H1 (cell line): ENCODE data around the gene CCNB1. TPM values are rescaled to one million over a fixed set of nuclear protein-coding genes. Genes with fewer than 3 reads are reported as not detected.
A peak's percentile ranks its signal among the peaks of the same experiment; 100 is the strongest.

Experiments used
- CHD7 ChIP-seq: fragments of 300-600 bp; sonication (generic); IDR thresholded peaks from 2 replicates; pipeline ENCODE4 v1.7.1; 2012; ENCODE audit warnings: low read length, moderate library complexity, mild to moderate bottlenecking, inconsistent platforms; ENCODE audit not compliant: insufficient replicate concordance
- CREB1 ChIP-seq: IDR thresholded peaks from 2 replicates; pipeline ENCODE4 v1.6.1; 2012; ENCODE audit warnings: inconsistent platforms
- FOSL1 ChIP-seq: IDR thresholded peaks from 2 replicates; pipeline ENCODE4 v1.6.1; 2011; ENCODE audit warnings: mild to moderate bottlenecking, low read depth, low read length, moderate library complexity; ENCODE audit not compliant: insufficient read depth
- GABPA ChIP-seq: IDR thresholded peaks from 2 replicates; pipeline ENCODE4 v1.6.1; 2011; ENCODE audit warnings: mild to moderate bottlenecking, low read length, moderate library complexity, borderline replicate concordance; ENCODE audit not compliant: insufficient read depth
- POLR2A ChIP-seq, 2 experiments: IDR thresholded peaks; 1 replicate in 1 of 2; 2 replicates in 1 of 2; pipeline ENCODE4 v1.6.1; 2011; ENCODE audit warnings: low read depth in 2 of 2, low read length in 2 of 2, mild to moderate bottlenecking in 2 of 2; ENCODE audit errors: control extremely low read depth in 1 of 2
- RFX5 ChIP-seq: IDR thresholded peaks from 2 replicates; pipeline ENCODE4 v1.6.1; 2011; ENCODE audit warnings: low read depth, low read length, improper control_type of control experiment, borderline replicate concordance
- SAP30 ChIP-seq: fragments of 300-600 bp; sonication (generic); IDR thresholded peaks from 2 replicates; pipeline ENCODE4 v1.7.1; 2012; ENCODE audit warnings: low read length, moderate library complexity, mild to moderate bottlenecking, inconsistent platforms; ENCODE audit not compliant: insufficient read depth, insufficient replicate concordance
- SIN3A ChIP-seq, 2 experiments: IDR thresholded peaks in 1 of 2; conservative IDR thresholded peaks in 1 of 2; 2 replicates each; pipeline ENCODE4 v1.6.1; 2011 to 2012; ENCODE audit warnings: low read length in 2 of 2, improper control_type of control experiment in 1 of 2, low read depth in 1 of 2, mild to moderate bottlenecking in 1 of 2
- polyA plus RNA-seq, 7 experiments: library from polyadenylated mRNA; depleted of rRNA in 3 of 7; stranded (reverse) in 5 of 7; unstranded in 2 of 7; fragments of >200 nt in 5 of 7; fragments of 200-250 nt in 2 of 7; gene quantifications; 1 replicate in 5 of 7; 2 replicates in 1 of 7; 4 replicates in 1 of 7; pipeline versions ENCODE4 v1.2.1 to v1.2.3, GENCODE V29; 2011 to 2013; ENCODE audit warnings: missing spikeins in 2 of 7, mixed read lengths in 2 of 7
- total RNA-seq: library from RNA; stranded (reverse); fragmentation: NEBNext Ultra II Directional; extraction: Animal tissue kit (Norgen Biotek cat#: 25700); gene quantifications from 2 replicates; pipeline ENCODE4 v1.2.1, GENCODE V29; 2021
- TF ChIP-seq, protein P1 (sequence below): IDR thresholded peaks from 2 replicates; pipeline ENCODE4 v1.6.1; 2011; ENCODE audit warnings: low read depth, mild to moderate bottlenecking, low read length; ENCODE audit not compliant: insufficient read depth

Gene CCNB1
- total and polyA plus RNA-seq, 2 of the 8 experiments (the other 6 are each of a cell fraction or from before 2014, with no cell fraction given), result 122 to 338 TPM

GRCh38 chr5:69166686-69167492 lies at the start of gene CCNB1 (continued):
- TF ChIP-seq CHD7 (no peak), FOSL1 (no peak), SIN3A (conservative IDR thresholded peaks at IDR 0.05 in 1 of 2, IDR thresholded peaks at IDR 0.05 in 1 of 2; ENCODE audit: low read depth in 1 of 2, low read length in 2 of 2) (peak; percentile 65 to 96; a peak in 3 of 4 replicates), POLR2A (IDR thresholded peaks at IDR 0.05; ENCODE audit: control extremely low read depth in 1 of 2, low read depth in 2 of 2, low read length in 2 of 2) (peak; percentile 73 to 97), RFX5 (peak; percentile 34; the same call in 1 of the 2 replicates), SAP30 (peak; percentile 97), CREB1 (peak; percentile 84), GABPA (no peak)
- TF ChIP-seq, protein P1, sequence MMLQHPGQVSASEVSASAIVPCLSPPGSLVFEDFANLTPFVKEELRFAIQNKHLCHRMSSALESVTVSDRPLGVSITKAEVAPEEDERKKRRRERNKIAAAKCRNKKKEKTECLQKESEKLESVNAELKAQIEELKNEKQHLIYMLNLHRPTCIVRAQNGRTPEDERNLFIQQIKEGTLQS, result 0 out of 2 replicates have a peak, but pooled peaks have one; percentile 29
